Sigmoid colon (tissue), 4 donors: ENCODE measurements around the gene STAG1.

ENCODE experiments used
- CTCF ChIP-seq, 4 experiments: fragments of 450-650 bp in 3 of 4; fragments of 200-600 bp in 1 of 4; IDR thresholded peaks; one replicate each; pipeline ENCODE4 v1.5.1; 2016 to 2019; ENCODE audit warnings: antibody characterized with exemption in 4 of 4, mild to moderate bottlenecking in 3 of 4, moderate library complexity in 2 of 4
- EP300 ChIP-seq, 4 donors: sonication (generic); formaldehyde crosslinking; IDR thresholded peaks; one replicate each; pipeline ENCODE4 v1.6.1; 2017; ENCODE audit warnings: antibody characterized with exemption in 4 of 4
- POLR2A ChIP-seq, 2 donors: fragments of 450-650 bp; IDR thresholded peaks; one replicate each; pipeline ENCODE4 v1.6.1; 2016; ENCODE audit warnings: antibody characterized with exemption in 2 of 2, mild to moderate bottlenecking in 2 of 2, moderate library complexity in 2 of 2
- POLR2AphosphoS5 ChIP-seq, 4 donors: sonication (generic); formaldehyde crosslinking; IDR thresholded peaks; one replicate each; pipeline ENCODE4 v1.6.1; 2017; ENCODE audit warnings: antibody characterized with exemption in 4 of 4

- TF ChIP-seq CTCF (IDR thresholded peaks at IDR 0.05) (no peak), POLR2A (IDR thresholded peaks at IDR 0.05) (no peak), POLR2AphosphoS5 (IDR thresholded peaks at IDR 0.05) (no peak), EP300 (IDR thresholded peaks at IDR 0.05) (no peak)
Observed at GRCh38 chr3:136778865-136779264, 26.7 kb upstream of the STAG1 start.
